GM21723 (cell line): ENCODE measurements around the gene VTN.
"Not testable (repeated sequence)": the region's sequence is repeated elsewhere in the genome, so short reads cannot be mapped to it uniquely, and the experiment has no call there.

Experiments used
- ATAC-seq: cut with Tn5 transposase; IDR thresholded peaks from one replicate; pipeline ENCODE4 v1.9.1; 2021; ENCODE audit warnings: mild to moderate bottlenecking, moderate library complexity; ENCODE audit not compliant: unreplicated experiment

VTN gene

DNA sequence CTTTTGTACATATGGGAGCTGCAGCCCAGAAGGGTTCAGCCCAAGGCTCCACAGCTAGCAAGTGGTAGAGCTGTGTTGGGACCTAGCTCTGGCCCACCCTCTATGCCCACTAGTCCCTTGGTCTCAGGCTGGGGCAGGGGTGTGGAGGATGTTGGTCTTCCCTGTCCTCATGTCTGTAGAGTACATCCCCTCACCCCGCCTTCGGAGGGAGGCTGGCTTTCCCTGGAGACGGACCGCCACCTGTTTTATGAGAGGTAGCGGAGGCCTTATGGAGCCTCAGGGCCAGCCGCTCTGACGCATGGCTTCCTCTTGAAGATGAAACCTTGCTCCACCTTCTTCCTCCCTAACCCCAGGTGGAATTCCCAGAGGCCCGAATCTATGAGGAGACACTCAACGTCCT is 26.1 kb downstream of the VTN start:
- ATAC-seq: no peak

GRCh38 chr17:28343491-28343932 is 26.6 kb downstream of the VTN start:
- no peak for ATAC-seq

GRCh38 chr17:28342313-28342712 is 27.8 kb downstream of the VTN start:
- ATAC-seq: no peak

- no peak for ATAC-seq
These were observed 28.6 kb downstream of the VTN start for GRCh38 chr17:28341516-28341915.

DNA sequence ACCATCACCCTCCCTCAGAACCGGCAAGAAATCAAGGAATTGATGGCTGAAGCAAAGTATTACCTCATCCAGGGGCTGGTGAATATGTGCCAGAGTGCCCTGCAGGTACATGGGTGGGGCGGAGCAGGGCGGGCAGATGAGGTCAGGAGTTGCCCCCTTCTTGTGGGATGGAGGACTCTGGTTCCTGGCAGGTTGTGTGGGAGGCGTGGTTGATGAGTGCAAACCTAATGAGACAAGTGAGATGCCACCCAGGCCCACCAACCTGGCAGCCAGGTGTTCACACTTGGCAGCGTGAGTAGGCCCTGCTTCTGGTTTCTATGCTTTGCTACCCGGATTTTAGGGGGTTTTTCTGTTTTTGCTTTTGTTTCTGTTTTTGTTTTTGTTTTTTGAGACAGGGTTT is 29.7 kb downstream of the VTN start:
- no peak for ATAC-seq

DNA sequence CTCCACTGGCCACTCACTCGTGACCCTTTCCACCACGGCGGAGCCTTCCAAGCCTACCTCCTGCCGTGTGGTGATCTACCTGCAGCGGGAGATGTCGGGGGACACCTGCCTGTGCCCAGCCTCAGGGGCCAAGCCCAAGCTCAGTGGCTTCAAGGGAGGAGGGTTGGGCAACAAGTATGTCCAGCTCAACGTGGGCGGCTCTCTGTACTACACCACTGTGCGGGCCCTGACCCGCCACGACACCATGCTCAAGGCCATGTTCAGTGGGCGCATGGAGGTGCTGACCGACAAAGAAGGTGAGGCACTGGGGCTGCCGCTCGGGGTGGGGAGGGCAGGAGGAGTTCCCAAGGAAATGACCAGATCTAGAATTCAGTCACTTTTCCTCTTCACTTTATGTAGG is 30.7 kb downstream of the VTN start:
- ATAC-seq: no peak

- not testable (repeated sequence) for ATAC-seq
These were observed 31.3 kb downstream of the VTN start for GRCh38 chr17:28338769-28339212.

GRCh38 chr17:28338056-28338768 is 31.9 kb downstream of the VTN start:
- no peak for ATAC-seq

GRCh38 chr17:28335959-28336871 is 33.9 kb downstream of the VTN start:
- ATAC-seq: no peak

GRCh38 chr17:28335201-28335958 is 34.7 kb downstream of the VTN start, which contains the start of the genes IFT20 and TNFAIP1:
Gene IFT20 (minus strand): TSS chr17:28335472. CDS start chr17:28331985, 3,487 bp downstream.
Gene TNFAIP1 (plus strand): TSS chr17:28335761. CDS start chr17:28339522, 3,761 bp downstream.
- ATAC-seq: peak; percentile 96

GRCh38 chr17:28334666-28335200 is 35.4 kb downstream of the VTN start:
- no peak for ATAC-seq

- no peak for ATAC-seq
These were observed 35.9 kb downstream of the VTN start for GRCh38 chr17:28334171-28334570.

DNA sequence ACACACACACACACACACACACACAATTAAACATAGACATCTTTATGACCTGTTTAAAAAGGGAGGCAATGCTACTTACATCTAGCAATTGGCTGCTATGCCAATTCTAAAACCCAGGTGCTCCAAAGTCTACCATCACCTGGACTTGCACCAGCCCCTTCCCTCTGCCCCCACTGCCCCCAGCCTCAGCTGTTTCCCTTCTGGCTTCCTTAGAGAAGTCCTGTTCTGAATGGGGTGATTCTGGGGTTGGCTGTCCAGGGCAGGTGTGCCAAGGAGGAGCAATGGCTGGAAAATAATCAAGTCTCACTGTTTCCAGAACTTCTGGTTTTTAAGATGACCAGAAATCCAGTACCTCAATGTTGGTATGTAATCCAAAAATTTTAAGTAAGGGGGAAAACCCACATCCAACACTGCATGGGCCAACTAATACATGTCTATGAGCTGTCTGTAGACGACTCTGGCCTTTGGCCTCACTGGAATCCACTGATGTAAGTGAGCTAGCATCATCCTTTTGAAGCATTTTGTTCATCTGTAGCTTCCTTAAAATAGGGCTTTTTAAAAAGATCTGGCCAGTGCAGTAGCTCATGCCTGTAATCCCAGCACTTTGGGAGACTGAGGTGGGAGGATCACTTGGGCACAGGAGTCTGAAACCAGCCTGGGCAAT is 36.9 kb downstream of the VTN start:
- ATAC-seq: no peak

DNA sequence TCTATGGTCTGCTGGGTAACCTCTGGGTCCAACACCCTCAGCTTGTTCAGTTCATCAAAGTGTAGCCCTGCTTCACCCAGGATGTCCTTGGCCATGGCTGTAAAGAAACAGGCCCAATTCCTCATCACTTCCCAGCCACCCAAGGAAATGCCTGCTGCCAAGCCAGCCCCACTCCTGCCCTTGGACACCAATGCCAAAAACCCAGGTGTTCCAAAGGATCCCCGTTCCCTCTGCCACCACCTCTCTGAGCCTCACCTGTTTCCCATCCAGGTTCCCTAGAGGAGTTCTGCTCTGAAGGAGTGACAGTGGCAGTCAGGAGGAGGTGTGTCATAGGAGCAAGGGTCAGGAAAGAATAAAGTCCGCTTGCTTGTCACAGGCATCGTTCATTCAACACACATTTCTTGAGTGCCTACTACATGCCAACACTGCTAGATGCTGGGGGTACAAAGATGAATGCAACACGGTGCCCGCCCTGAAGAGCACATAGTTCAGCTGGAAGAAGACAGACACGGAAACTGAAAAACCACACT is 38.2 kb downstream of the VTN start:
- ATAC-seq: no peak

DNA sequence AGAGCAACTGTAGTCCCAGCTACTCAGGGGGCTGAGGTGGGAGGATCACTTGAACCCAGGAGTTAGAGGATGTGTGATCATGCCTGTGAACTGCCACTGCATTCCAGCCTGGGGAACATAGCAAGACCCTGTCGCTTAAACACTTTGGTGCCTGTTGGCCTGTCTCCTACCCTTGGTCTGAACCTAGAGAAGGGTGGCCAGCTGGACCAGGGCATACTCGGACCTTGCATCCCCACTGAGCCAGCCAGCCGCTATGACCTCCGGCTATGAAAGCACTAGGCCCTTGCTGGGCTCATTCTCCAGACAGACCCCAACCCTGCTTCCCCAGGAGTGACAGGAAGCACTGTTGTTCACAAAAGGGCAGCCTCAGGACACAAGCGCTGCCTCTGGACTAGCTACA is 39.4 kb downstream of the VTN start:
- ATAC-seq: no peak

- no peak for ATAC-seq
These were observed 41.8 kb downstream of the VTN start for GRCh38 chr17:28328325-28328724.

- ATAC-seq: no peak
These were observed 42.4 kb downstream of the VTN start for GRCh38 chr17:28327709-28328108.

DNA sequence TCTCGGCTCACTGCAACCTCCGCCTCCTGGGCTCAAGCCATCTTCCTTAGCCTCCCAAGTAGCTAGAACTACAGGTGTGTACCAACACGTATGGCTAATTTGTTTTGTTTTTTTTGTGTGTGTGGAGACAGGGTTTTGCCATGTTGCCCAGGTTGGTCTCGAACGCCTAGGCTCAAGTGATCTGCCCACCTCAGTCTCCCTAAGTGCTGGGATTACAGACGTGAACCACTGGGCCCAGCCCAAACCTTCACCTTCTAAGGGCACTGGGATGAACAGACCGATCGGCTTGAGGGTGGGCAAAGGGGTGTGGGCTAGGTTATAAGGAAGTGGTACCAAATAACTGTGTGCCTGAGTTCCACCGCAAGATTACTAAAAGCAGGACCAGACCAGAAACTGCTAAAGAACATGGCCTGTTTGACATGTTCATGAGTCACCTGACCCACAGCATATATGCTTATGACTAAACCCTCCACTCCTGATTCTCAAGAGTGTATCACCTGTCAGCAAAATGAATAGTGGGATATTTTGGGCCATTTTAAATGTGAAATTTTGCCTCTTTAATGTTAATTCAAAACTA is 43.0 kb downstream of the VTN start:
- no peak for ATAC-seq

DNA sequence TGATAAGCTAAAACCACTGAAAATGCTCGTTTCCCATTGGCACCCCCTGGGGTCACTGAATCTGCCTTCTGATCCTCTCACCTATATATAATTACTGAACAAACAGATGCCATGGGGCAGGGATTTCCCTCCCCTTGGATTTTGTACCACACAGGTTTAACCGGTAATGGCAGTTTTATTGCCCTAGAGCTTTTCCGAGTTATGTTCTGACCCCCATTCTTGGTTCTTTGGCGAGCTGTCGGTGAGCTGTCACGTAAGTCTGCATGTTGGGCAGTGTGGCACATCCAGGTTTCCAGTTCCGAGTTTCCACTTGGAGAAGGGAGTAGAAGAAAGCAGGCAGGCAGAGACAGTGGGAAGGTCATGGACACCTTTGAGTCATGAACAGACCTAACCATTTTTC is 44.0 kb downstream of the VTN start:
- no peak for ATAC-seq

DNA sequence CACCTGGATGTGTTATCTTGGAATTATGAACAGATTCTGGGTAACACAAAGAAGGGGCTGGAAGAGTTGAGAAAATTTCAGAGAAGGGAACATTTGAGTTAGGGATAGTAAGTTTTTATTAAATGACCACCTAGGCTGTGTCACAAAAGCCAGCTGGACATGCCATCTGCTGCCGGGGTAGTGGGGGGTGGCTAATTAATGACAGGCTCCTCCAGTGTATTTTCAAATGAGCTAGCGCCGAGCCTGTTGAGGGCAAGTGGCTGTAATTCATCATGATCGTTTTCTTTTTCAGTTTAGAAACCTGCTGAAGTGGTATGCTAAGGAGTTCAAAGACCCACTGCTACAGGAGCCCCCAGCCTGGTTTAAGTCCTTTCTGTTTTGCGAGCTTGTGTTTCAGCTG is 44.9 kb downstream of the VTN start:
- no peak for ATAC-seq
